Stimulated activated CD4-positive, alpha-beta T cell treated with anti-CD3 and anti-CD28 coated beads, Interleukin-12 subunit alpha, Interleukin-12 subunit beta, amount 100 ng/mL, for 4 hours (primary cell): ENCODE results near the gene TTLL5.

ENCODE experiments used
- DNase-seq: peaks from one replicate; pipeline ENCODE4 v3.0.0-alpha.2; 2020

TTLL5 gene

DNA sequence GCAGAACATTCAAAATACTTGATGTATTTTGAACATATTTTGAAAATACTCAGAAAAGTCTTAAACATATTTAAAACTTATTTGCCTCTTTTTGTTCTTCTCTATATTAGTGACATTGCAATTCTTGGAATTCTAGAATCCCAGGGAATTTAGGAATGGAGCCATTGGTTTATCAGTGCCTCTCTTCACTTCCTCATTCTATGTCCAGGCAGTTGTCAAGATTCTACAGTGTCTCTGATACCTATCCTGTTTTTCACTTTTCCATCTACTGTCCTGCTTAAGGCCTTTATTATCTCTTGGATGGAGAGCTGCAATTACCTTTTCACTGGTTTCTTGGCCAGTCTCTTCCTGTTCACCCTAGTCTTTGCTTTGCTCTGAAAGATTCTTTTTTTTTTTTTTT lies 144.6 kb downstream of the TTLL5 start:
- DNase-seq: no peak

DNA sequence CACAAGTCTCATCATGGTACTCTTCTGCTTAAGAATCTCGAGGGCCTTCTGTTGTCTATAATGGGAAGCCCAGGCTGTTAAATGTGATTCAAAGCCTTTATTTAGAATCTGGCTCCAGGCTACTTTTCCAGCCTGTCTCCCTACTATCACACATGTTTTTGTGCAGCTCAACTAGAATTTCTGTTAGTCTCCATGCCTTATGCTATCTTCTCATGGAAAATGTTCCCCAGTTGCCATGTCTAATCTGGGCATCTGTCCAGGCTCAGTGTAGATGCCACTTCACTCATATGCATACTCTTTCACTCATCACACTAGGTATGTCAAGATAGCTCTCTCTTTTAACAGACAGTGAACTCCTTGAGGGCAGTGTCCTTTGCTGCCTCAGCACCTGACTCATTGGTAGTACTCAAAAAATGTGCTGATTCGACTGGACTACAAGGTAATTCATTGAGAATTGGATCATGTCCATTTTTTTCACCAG lies 145.3 kb downstream of the TTLL5 start:
- DNase-seq: no peak

DNA sequence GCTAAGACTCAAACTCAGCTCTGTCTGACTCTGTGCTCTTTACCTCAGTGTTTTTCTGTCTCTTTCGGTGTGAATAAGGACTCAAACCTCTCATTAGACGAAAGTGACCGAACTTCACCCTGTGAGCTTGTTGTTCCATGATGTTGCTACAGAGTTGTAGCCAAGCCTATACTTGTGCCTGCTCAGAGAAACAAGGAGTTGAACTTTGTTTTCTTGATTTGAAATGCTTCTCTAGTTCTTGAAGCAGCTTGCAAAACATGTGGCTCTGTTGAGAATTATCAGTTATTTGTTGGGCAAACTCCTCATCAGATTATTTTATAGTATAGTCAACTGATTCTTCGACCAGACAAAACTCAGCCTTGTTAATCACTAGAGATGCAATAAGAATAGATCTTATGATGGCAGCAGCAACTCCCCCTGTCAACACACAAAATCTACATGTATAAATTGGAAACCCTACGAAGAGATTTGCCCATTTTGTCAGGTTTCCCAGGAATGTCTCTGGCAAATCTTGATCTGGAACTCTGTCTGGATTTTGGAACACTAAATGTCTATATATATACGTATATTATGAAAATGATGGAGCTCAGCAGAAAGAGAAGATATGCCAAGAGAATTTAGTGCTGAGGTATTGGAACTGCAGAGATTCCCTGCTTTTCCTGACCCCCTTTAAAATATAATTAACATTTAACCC lies 146.8 kb downstream of the TTLL5 start:
- DNase-seq: no peak

DNA sequence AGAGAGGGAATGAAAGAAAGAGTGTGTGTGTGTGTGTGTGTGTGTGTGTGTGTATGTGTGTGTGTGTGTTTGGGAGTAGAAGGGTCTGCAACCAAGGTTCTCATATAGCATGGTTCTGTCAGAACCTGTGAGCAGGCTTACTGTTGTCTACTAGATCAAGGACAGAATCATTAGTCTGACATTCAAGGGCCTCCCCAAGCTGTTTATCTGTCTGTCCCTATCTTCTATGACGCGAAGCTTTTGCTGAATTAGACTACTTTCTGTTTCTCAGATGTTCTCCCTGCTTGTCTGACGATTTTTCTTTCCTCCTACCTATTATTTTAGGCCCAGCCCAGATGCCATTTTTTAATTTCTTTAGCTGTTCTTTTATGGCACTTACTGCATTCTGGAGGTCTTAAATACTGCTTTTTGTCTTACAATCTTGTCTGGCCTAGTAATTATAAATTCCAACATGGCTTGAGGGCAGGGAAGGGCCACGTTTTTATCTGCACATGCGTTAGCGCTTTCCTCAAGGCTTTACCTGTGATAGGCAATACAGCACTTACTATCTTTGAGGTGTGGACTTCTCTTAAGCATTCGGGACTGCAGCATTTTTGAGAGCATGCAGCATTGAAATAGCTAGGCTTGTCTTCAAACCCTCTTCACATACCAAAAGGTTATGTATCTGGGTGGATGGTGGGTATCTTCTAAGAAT lies 150.2 kb downstream of the TTLL5 start:
- no peak for DNase-seq

DNA sequence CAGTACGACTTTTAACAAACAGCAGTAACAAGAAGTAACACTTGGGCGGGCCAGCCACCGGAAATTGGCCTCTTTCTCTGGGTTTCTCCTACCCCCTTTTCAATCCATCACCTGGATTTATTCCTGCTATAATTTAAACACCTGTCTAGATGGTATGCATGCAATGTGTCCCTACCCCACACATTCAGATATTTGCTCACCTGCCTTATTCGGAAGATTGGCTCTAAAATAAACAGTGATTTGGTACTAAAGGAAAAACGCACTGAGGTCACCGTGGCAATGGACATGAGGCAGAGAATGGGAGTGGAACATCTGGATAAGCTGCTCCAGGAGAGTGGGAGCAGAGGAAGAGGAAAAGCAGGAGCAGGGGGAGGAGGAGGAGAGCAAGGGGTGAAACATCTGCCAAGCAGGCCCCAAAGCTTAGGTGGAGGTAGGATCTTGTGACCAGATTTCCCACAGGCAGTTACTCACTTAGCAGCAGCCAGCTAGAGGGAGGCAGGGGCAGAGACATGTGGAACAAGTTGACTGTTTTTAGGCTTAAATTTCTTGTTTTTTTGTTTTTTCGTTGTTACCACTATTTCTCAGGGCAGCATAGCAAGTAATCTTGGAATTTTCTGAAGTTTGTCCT lies 150.9 kb downstream of the TTLL5 start:
- no peak for DNase-seq

DNA sequence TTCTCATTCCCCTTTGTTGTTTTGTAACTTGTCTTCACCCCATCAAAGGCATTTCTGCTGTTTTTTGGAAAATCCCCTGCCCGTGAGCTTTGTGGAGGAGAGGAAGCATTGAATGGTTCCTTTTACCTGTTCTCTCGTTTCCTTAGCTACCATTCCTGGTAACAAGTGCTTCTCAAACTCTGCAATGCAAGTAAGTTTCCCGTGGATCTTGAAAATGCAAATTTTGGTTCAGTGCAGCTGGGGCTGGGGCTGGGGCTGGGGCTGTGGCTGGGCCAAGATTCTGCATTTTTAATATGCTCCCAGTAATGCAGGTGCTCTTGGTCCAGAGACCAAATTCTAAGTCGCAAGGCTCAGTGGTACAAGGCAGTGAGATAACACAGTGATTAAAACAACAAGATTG lies 151.6 kb downstream of the TTLL5 start:
- no peak for DNase-seq

DNA sequence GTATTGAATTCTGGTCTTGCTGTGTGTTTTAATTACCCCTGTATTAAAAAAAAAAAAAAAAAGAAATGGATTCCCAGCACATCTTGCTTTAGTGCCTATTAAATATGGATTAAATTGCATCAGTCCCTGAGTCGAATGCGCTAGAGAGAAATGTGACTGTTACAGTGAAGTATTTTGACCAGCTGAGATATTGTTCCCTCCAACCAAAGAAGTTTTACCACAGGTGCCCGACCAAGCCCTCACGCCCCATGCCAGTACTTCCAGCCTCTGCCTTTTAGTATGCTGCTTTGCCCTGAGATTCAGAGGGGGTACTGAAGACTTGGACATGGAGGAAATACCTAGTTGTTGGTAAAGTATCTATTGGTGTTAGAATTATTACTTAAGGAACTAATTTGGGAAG lies 159.7 kb downstream of the TTLL5 start:
- no peak for DNase-seq

DNA sequence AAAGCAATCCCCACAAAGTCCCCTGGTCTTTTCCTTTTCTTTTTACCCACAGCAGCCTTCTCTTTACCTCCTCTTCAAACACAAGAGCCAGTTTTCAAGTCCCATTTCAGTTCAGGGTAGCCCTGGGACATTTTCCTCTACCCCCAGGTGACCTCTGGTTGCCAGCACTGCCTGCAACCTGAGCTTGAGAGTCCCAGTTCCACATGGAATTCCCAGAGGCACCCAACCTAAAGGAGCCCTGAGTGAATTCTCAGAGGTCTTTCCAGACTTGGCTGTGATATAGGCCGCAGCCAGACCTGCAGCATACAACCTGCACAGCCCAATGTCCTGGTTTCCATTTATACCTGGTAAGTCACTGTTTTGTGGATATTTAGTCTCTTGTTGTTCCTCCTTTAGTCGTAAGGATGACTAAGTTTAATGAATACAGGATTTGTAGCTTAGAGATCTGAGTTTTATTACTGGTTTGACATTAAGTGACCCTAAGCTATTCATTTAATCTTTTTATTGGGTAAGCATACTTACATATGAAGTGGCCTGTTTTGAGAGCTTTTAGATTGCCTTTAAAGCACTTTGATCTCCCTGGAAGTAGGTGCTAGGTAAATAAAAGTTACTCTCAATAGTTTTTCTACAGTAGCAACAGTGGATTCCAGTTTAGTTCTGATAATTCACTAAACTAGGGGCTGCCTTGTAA lies 160.9 kb downstream of the TTLL5 start:
- DNase-seq: no peak

DNA sequence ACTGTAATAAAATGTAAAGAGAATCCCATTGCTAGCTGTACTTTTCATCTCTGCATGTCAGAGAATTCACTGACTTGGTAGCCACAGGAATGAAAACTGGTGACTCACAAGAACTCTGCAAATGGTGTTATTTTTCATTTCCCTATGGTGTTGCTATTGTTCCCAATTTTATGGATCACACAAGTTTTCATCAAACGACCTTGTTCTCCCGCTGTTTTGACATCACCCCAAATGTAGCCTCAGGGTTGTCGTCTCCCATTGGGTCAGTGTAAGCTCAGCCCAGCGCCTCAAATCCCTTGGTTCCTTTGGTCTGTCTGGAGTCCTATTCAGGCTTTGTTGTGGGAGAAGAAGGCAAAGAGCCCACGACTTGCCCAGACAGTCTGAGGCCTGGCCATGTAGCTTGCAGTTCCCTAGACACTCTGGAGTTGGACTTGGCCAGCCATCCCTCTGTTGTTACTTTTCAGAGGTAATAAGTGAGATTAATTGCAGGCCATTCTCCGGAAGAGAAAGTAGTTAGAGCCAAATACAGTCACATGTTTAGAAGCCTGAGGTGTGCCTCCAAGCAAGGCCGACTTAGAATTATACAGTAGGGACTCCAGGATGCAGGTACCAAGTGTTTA lies 161.6 kb downstream of the TTLL5 start:
- no peak for DNase-seq

DNA sequence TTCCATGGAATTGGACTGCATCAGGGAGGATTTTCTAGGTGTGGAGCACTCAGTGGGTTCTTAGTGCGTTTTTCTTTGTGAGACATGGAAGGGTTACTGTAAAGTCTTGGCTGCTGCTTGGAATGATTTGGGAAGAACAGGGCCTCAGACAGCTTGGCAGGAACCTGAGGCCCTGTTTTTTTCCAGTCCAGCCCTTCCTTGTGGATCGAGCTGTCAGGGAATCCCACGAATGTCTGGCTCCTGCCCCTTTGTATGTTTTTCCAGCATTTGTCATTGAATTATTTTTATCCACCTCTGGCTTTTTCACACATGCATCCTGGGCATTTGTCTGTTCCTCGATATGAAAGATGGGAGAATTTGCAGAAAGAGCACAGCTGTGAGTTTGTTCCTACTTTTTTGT lies 162.3 kb downstream of the TTLL5 start:
- no peak for DNase-seq

DNA sequence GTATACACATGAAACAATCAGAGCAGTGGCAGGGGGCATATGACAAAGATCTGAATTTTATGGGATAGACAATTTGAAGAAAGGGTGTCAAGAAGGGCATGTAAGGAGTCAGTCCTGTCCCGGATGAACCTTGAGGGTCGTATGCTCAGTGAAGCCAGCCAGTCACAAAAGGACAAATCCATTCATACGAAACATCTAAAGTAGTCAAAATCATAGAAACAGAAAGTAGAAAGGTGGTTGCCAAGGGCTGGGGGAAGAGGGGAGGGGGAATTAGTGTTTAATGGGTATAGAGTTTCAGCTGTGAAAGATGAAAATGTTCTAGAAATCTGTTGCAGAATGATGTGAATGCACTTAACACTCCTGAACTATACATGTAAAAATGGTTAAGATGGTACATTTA lies 163.3 kb downstream of the TTLL5 start:
- no peak for DNase-seq

DNA sequence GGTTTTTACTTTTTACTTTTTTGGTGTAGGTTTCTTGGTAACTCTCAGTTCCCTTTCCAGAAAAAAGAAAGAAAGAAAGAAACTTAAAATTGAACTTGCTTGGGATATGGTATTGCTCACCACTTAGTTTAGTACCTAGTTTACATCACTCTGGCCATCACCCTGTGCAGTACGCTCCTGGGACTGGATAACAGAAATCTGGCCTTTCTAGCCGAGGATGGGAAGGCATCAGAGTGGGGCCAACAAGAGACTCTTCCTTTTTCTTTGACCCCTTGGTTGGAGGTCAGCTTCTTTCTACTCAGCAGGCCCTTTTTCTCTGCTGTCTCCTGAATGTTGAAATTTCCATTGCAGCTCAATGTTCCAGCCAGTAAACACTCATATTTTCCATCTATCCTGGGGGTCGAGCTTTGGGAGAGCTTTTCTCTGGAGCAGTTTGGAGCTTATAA lies 164.1 kb downstream of the TTLL5 start:
- no peak for DNase-seq

DNA sequence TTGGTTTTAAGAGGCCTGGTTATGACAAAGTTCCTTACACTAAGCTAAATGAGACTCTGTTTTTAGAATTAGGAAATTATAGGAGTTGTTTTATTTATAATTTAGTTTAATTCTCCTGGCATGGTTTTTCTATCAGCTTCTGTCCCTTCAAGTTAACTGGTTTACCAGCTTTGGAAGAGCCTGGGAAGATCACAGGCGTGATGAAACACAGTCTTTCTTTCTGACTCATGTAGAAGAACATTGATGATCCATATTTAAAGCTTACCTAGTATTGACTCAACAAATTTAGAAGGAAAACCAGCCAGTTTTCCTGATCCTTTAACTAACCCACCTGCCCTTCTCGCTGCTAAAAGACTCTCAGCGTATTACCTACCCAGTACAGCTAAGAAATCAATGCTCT lies 165.6 kb downstream of the TTLL5 start:
- no peak for DNase-seq

DNA sequence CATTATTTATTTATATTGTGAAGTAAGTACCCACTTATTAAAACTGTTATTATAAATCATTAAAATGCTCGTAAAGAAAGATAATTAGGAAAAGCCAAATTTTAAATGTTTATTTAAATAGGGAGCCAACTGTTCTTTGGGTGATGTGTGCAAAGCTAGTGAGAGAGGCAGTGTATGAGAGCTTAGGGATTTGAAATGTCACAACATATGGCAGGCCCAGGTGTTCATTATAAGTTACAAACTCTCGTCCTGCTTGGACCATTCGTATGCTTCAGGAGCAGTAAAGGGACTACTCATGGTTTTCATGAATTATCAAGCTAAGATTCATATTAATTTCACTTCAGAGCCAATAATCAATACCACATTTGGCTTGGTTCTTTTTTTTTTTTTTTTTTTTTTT lies 166.3 kb downstream of the TTLL5 start:
- DNase-seq: no peak

DNA sequence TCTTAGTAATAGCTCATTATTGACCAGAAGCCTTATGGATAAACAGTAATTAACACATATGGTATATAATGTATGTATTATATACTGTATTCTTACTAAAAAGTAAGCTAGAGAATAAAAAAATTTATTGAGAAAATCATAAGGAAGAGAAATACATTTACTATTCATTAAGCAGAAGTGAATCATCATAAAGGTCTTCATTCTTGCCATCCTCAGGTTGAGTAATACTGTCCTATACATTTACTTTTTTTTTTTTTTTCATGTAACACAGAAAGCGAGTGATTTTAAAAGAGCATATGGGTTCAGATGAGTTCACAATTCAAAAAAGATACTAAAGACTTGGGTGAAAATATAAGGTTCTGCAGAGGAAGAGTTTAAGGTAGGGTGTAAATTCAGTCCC lies 168.3 kb downstream of the TTLL5 start:
- DNase-seq: no peak

DNA sequence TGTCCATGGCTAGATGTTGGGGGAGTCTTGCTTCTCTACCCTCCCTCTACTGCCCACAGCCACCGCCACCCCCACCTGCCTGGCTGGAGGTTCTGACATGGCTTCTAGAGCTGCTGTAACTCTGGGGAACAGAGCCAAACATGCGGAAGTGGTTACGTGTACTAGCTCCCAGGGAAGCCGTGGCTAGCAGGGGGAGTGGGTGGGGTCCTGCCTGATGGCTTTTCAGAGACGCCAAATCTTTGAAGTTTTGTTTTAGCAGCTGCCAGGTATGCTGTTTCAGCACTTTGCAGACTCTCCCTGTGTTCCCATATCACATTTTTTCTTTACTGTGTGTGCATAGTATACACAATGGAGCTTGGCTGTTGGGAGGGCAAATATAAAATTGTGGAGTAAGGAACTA lies 170.4 kb downstream of the TTLL5 start:
- DNase-seq: no peak

DNA sequence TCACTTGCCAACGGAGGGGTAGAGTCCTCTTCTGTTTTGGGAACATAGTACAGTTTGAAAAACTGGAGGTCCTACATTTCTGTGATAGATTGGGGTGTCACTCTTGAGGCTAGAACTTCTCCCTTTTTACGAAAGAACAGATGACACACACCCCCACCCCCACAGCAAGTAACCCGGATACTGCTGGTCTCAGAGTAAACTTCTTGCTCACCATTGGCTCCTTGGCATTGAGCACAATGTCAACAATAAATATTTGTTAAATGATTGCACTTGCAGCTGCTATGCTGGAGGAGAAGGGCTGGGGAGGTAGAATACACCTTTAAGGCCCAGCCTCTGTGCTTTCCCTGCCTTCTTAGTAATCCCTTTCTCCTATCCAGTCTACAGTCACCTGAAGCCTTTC lies 170.9 kb downstream of the TTLL5 start:
- no peak for DNase-seq

DNA sequence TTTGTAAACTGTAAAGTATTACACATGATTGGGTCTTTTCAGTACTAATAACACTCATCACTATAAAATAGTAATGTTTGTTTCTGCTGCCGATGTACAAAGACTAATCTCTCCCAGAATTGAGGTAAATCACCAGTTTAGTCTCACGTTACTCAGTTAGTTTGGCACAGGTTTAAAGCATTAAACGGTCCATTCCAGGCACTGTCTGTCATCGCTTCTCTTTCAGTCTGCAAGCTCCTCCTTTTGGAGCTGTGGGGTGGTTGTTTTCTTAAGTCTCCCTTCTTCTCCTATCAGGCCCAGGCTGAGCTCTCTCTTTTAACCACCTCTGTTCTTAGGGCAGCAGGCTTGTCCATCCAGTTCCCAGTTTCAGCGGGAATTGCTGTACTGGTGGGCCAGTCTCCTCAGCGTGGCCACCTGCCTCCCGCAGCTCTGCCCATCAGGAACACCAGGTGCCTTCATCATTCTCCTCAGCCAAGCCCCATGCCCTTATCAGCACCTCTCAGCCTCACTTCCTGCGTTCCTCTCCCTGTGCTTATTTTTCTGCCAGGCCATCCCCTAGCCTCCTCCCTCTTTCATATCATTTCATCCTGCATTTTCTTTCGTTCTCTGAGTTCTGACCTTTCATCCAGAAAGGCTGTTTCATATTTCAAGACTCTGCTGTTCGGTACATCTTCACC lies 171.7 kb downstream of the TTLL5 start:
- no peak for DNase-seq

DNA sequence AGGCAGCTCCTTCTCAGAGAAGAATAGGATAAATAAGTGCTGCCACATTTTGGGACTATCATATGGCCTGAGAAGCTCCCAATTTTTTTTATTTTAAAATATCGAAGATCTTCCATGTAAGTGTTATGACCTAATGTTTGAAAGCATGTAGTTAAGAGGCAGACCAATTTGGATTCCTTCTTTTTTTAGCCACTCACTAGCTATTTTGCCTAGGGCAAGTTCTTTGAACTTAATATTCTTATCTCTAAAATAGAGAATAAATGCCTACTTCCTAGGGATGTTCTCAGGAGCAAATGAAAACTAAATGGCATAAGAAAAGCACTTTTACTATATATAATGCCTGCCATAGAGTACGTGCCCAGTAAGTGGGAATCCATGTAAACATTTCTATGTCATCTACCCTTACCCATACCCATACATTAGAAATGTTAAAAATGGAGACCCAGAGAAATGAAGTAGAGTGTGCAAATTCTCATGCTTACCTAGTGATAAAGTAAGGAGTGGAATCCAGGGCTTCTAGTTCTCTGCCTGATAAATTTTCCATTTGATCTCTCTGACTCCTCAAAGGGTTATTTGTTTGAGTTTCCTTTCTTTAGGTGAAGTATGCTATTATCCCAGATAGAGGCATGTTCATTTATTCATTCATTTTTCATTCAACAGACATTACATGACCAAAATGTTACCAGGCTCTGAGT lies 172.4 kb downstream of the TTLL5 start:
- no peak for DNase-seq

DNA sequence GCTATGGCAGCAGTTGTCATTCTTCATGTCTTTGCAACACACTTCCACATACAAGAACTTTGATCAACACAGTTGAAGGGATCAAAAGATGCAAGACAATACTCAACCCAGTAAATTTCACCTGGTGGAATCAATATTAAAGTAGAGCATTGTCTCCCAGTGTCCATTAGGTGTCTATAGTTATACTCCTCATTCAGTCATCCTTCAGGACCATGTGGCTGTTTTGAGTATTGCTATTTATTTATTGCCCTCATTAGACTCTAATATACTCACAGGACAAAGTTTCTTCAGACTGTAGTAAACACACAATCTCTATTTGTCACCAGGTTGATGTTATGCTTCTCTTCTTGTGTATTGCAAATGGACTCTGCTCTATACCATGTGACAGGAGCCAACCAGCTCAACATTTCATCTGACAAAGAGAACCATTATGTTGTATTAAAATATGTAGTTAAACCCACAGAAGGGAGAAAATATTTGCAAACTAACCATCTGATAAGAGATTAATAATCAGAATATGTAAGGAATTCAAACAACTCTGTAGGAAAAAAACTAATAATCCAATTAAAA lies 174.2 kb downstream of the TTLL5 start:
- DNase-seq: no peak

DNA sequence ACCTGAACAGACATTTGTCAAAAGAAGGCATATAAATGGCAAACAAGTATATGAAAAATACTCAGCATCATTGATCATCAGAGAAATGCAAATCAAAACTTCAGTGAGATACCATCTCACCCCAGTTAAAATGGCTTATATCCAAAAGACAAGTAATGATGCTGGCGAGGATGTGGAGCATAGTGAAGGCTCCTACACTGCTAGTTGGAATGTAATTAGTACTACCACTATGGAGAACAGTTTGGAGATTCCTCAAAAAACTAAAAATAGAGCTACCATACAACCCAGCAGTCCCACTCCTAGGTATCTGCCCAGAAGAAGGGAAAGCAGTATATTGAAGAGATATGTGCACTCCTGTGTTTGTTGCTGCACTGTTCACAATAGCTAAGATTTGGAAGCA lies 174.7 kb downstream of the TTLL5 start:
- DNase-seq: no peak
